Ishikawa (cell line): Measurements from ENCODE around the gene RETN.

ENCODE experiments used
- CEBPB ChIP-seq: IDR thresholded peaks from 2 replicates; pipeline ENCODE4 v1.6.1; 2012
- CREB1 ChIP-seq: IDR thresholded peaks from 2 replicates; pipeline ENCODE4 v1.6.1; 2012; ENCODE audit warnings: low read depth
- EGR1 ChIP-seq: IDR thresholded peaks from 2 replicates; pipeline ENCODE4 v1.6.1; 2012
- EP300 ChIP-seq: IDR thresholded peaks from 2 replicates; pipeline ENCODE4 v1.6.1; 2012; ENCODE audit warnings: borderline replicate concordance
- FOXM1 ChIP-seq: IDR thresholded peaks from 2 replicates; pipeline ENCODE4 v1.6.1; 2012; ENCODE audit warnings: low read depth, borderline replicate concordance
- MAX ChIP-seq: IDR thresholded peaks from 2 replicates; pipeline ENCODE4 v1.6.1; 2012
- NFIC ChIP-seq: IDR thresholded peaks from 2 replicates; pipeline ENCODE4 v1.6.1; 2012
- RAD21 ChIP-seq: IDR thresholded peaks from 2 replicates; pipeline ENCODE4 v1.6.1; 2012; ENCODE audit warnings: low read depth
- REST ChIP-seq: IDR thresholded peaks from 2 replicates; pipeline ENCODE4 v1.6.1; 2012; ENCODE audit warnings: low read depth, mild to moderate bottlenecking
- TAF1 ChIP-seq: IDR thresholded peaks from 2 replicates; pipeline ENCODE4 v1.6.1; 2012; ENCODE audit warnings: low read depth, mild to moderate bottlenecking
- TCF12 ChIP-seq: IDR thresholded peaks from 2 replicates; pipeline ENCODE4 v1.6.1; 2012; ENCODE audit warnings: low read depth
- TEAD4 ChIP-seq: IDR thresholded peaks from 2 replicates; pipeline ENCODE4 v1.6.1; 2012
- USF1 ChIP-seq: IDR thresholded peaks from 2 replicates; pipeline ENCODE4 v1.6.1; 2012
- YY1 ChIP-seq: IDR thresholded peaks from 2 replicates; pipeline ENCODE4 v1.6.1; 2012; ENCODE audit warnings: low read depth
- ZBTB7A ChIP-seq: IDR thresholded peaks from 2 replicates; pipeline ENCODE4 v1.6.1; 2012; ENCODE audit warnings: low read depth

Gene RETN

GRCh38 chr19:7637374-7638256 is 31.2 kb upstream of the RETN start:
- TF ChIP-seq FOXM1 (no peak), MAX (no peak), TCF12 (no peak), EP300 (no peak), TEAD4 (no peak), REST (no peak), CEBPB (no peak), EGR1 (no peak), NFIC (no peak), CREB1 (no peak), ZBTB7A (no peak), RAD21 (no peak), USF1 (no peak), YY1 (no peak), TAF1 (no peak; the same call in 1 of the 2 replicates)

GRCh38 chr19:7638802-7639465 is 29.9 kb upstream of the RETN start:
- TF ChIP-seq CEBPB (no peak), EGR1 (no peak), FOXM1 (no peak), RAD21 (no peak), TAF1 (no peak), TCF12 (no peak), YY1 (no peak), REST (no peak), EP300 (no peak), CREB1 (no peak), NFIC (no peak), TEAD4 (no peak), MAX (no peak), USF1 (no peak), ZBTB7A (no peak)

GRCh38 chr19:7639863-7640348 is 28.9 kb upstream of the RETN start:
- no peak for TF ChIP-seq REST
- no peak for TF ChIP-seq NFIC
- no peak for TF ChIP-seq ZBTB7A
- TF ChIP-seq CREB1: no peak
- no peak for TF ChIP-seq RAD21
- TF ChIP-seq EP300: no peak
- TF ChIP-seq USF1: no peak
- TF ChIP-seq FOXM1: no peak
- TF ChIP-seq EGR1: no peak
- no peak for TF ChIP-seq YY1
- TF ChIP-seq TCF12: no peak
- TF ChIP-seq MAX: no peak
- no peak for TF ChIP-seq TEAD4
- TF ChIP-seq CEBPB: no peak
